T-cell (primary cell): ENCODE measurements around the gene JOSD1. TPM values are rescaled to one million over a fixed set of nuclear protein-coding genes. Genes with fewer than 3 reads are reported as not detected.

Experiments used
- total RNA-seq, 35 experiments: library from RNA in 6 of 35; stranded (reverse) in 6 of 35; fragments of 120-200 nt in 1 of 35; gene quantifications; one replicate each; pipeline versions ENCODE4 v1.2.1 to v1.2.4 and lab custom pipeline; 2013 to 2026

The JOSD1 gene
- total RNA-seq, 5 donors from 2014 or later (not counting 1 experiment from before 2014, with no cell fraction given), result 78.4 to 164 (median 83.5) TPM

Other genes starting within 250 kb of the JOSD1 start
- not detected for gene KCNJ4, start 245.7 kb downstream of the JOSD1 start, total RNA-seq
- under 1 TPM in 3 of 5 donors, not detected in 2; 0.20 to 0.29 (median 0.25) TPM for gene KDELR3, start 232.8 kb downstream of the JOSD1 start, total RNA-seq
- gene DDX17, start 194.6 kb downstream of the JOSD1 start, total RNA-seq, result 100 to 1,000 TPM; 589 to 907 (median 850) TPM
- under 1 TPM in 4 of 5 donors, not detected in 1; 0.55 to 0.78 (median 0.68) TPM for gene DMC1, start 130.8 kb downstream of the JOSD1 start, total RNA-seq
- gene FAM227A, start 44.6 kb downstream of the JOSD1 start, total RNA-seq, result 1 to 10 TPM in 1 of 5 donors, under 1 TPM in 3, not detected in 1; 0.06 to 1.1 (median 0.41) TPM
- 10 to 100 TPM; 10.3 to 32.0 (median 27.8) TPM for gene CBY1, start 44.3 kb downstream of the JOSD1 start, total RNA-seq
- gene TOMM22, start 19.0 kb downstream of the JOSD1 start, total RNA-seq, result 10 to 100 TPM; 52.4 to 58.1 (median 53.3) TPM
- gene GTPBP1, start 5.0 kb upstream of the JOSD1 start, total RNA-seq, result 100 to 1,000 TPM in 2 of 5 donors, 10 to 100 TPM in 3; 79.1 to 229 (median 83.3) TPM
- gene SUN2, start 55.1 kb upstream of the JOSD1 start, total RNA-seq, result 1,000 to 10,000 TPM in 2 of 5 donors, 100 to 1,000 TPM in 3; 526 to 1,075 (median 979) TPM
- gene DNAL4, start 93.2 kb upstream of the JOSD1 start, total RNA-seq, result 10 to 100 TPM in 2 of 5 donors, 1 to 10 TPM in 3; 5.4 to 13.0 (median 8.8) TPM
- 10 to 100 TPM in 2 of 5 donors, 1 to 10 TPM in 3; 4.9 to 13.2 (median 9.1) TPM for gene NPTXR, start 143.1 kb upstream of the JOSD1 start, total RNA-seq
- gene CBX6, start 171.3 kb upstream of the JOSD1 start, total RNA-seq, result 10 to 100 TPM; 41.2 to 92.0 (median 87.1) TPM